ENCODE data around the gene GGTA1. TPM values are rescaled to one million over a fixed set of nuclear protein-coding genes. Genes with fewer than 3 reads are reported as not detected.
A peak's percentile ranks its signal among the peaks of the same experiment; 100 is the strongest.
"Not testable (repeated sequence)": the region's sequence is repeated elsewhere in the genome, so short reads cannot be mapped to it uniquely, and the experiment has no call there.

The GGTA1 gene
- 1 to 10 TPM; 2.0 to 5.6 TPM for total RNA-seq
- long read RNA-seq, partial matches to known transcripts, result 0 of 5 reads
- long read RNA-seq, other reads (novel, unspliced or antisense), result 1 of 5 reads

DNA sequence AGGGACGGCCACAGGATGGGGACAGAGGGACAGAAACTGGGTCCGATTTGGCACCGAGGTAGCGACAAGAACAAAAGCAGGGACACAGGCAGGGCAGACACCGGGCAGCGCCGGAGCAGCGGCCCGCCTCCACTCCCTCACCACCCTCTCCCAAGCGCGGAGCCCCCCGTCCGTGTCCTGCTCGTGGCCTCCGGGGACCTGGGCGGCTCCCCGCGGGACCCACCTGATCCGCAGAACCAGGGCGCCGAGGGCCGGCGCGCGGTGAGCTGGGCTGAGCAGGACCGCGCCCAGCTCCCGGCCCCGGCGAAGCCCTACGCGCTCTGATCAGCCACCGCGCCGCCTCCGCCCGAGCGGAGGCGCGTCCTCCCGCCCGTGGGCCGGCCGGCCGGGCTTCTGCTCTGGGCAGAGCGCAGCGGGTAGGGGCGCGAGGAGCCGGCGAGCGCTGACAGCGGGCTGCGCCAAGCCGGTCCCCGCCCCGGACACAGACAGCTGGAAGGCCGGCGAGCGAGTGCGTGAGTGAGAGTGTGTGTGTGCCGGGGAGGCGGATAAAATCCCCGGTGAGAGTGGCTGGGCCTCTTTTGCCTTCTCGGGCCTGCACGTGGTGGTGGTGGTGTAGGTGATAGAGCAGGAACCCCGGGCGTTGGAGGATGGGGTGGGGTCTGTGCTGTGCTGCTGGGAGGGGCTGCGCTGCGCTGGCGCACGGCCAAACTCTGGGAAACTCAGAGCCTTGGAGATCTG lies at the start of gene GGTA1:
TSS of gene GGTA1 (minus strand) at position 418 of the 738 bp plus-strand sequence. CDS start 31,922 bp downstream, outside the sequence.
- peak; percentile 33 to 48 for DNase-seq
- intact Hi-C loops (cut with DNase I, micrococcal nuclease), result no loop called here
- peak; percentile 87 for ATAC-seq

GRCh38 chr9:121548666-121549065 lies 49.0 kb upstream of the GGTA1 start:
- intact Hi-C loops (cut with DNase I, micrococcal nuclease), result loop anchor here in 1 of 2 donors (10.0 kb wide), 2 partner anchors 136 to 446 kb away; no protein-coding TSS in a partner anchor
- DNase-seq (no peak), ATAC-seq (no peak)

DNA sequence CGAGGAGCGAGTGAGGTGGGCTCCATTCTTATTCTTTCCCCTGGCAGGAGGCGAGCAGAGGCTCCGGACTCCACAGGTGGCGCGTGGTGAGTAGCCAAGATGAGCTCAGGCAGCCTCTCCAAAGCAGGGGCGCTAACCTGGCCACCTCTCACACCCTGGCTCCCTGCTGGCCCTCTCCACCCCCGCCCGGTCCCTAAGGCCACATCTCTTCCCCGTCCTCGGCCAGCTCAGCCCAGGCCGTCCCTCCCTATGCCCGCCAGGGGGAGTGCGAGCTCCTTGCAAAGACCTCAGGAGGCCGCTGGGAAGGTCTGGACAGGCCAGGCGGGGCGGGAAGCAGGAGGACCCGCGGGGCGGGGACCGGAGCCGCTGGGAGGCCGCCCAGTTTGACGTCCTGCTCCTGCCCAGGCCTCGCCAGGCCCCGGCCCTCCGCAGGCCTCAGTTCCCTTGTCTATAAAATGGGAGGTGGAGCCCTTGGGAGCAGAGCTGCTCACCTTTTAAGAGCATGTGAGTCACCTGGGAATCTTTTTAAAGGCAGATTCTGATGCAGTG lies 46.3 kb upstream of the GGTA1 start:
- intact Hi-C loops (cut with DNase I, micrococcal nuclease), result loop anchor here in 1 of 2 donors (10.0 kb wide), 2 partner anchors 139 to 449 kb away; no protein-coding TSS in a partner anchor
- peak; percentile 95 for ATAC-seq
- DNase-seq, result peak; percentile 93 to 95

DNA sequence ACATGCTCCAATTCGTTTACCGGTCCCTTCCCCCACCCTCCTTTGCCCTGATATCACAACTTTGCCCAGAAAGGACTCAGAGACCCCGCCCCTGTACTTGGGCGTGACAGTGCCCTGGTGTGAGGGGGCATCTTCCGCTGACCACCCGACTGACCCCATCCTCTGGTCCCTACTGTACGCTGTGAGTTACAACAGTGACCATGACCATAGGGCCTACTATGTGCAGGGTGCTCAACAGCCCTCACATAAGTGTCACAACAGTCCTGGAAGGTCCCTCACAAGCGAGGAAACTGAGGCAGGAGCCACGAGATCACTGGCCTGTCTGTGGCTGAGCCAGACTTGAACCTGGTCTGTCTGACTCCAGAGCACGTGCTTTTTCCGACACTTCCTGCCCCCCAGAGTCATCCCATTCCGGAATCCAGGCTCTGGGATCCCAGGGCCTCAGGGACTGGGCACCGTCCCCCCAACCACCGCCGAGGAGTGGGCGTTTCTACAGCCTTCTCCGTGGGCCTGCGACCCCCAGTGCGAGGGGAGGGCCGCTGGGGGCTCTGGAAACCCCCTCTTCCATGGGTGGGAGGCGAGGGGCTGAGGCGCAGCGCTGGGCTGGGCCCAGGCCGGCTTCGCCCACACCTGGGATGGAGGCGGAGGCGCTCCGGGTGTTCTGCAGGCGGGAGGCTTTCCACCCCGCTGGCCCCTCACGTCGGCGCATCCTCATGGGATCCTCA lies 45.7 kb upstream of the GGTA1 start:
- intact Hi-C loops (cut with DNase I, micrococcal nuclease), result loop anchor here in 1 of 2 donors (10.0 kb wide), 2 partner anchors 139 to 449 kb away; no protein-coding TSS in a partner anchor
- no peak for ATAC-seq
- no peak for DNase-seq

DNA sequence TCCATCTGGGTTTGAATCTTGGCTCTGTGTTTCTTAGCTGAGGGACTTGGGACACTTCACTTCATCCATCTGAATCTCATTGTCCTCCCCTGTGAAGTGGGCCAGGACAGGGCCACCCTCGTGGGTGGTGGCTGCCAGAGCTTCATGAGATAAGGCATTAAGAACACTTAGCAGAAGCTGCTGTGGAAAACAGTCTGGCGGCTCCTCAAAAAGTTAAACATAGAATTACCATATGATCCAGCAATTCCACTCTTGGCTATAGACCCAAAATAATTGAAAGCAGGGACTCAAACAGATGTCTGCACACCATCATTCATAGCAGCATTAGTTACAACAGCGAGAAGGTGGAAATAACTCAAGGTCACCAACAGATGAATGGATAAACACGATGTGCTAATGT lies 42.4 kb upstream of the GGTA1 start:
- intact Hi-C loops (cut with DNase I, micrococcal nuclease), result loop anchor here in 1 of 2 donors (10.0 kb wide), 2 partner anchors 143 to 453 kb away; no protein-coding TSS in a partner anchor
- ATAC-seq, result no peak
- no peak for DNase-seq

GRCh38 chr9:121541256-121541655 lies 41.6 kb upstream of the GGTA1 start:
- ATAC-seq (no peak), DNase-seq (no peak)
- intact Hi-C loops (cut with DNase I, micrococcal nuclease), result loop anchor here in 1 of 2 donors (10.0 kb wide), 2 partner anchors 144 to 454 kb away; no protein-coding TSS in a partner anchor

DNA sequence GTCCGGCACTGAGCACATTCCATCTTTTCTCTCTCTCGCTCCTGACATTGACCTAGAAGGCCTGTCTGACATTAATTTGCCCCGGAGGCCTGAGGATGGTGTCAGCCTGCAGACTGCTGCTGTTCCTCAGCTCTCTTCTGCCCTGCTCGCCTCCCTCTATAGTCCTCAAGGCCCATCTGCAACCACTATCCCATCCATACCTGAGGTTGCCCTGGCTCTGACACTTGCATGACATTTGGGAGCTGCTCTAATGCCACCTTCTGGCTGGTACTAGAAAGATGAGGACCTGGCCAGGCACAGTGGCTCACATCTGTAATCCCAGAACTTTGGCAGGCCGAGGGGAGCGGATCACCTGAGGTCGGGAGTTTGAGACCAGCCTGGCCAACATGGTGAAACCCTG lies 38.6 kb upstream of the GGTA1 start:
- intact Hi-C loops (cut with DNase I, micrococcal nuclease), result no loop called here
- DNase-seq (no peak), ATAC-seq (no peak)

- ATAC-seq (no peak), DNase-seq (no peak)
- intact Hi-C loops (cut with DNase I, micrococcal nuclease), result no loop called here
Measured at GRCh38 chr9:121537283-121537682, 37.6 kb upstream of the GGTA1 start.

GRCh38 chr9:121532881-121533280 lies 33.2 kb upstream of the GGTA1 start:
- DNase-seq (no peak), ATAC-seq (no peak)
- intact Hi-C loops (cut with DNase I, micrococcal nuclease), result no loop called here

GRCh38 chr9:121529237-121529987 lies 29.8 kb upstream of the GGTA1 start:
- ATAC-seq (peak; percentile 26), DNase-seq (peak; percentile 78 to 82)
- intact Hi-C loops (cut with DNase I, micrococcal nuclease), result no loop called here

- DNase-seq (no peak), ATAC-seq (no peak)
- intact Hi-C loops (cut with DNase I, micrococcal nuclease), result no loop called here
Measured at GRCh38 chr9:121528642-121529041, 29.0 kb upstream of the GGTA1 start.

DNA sequence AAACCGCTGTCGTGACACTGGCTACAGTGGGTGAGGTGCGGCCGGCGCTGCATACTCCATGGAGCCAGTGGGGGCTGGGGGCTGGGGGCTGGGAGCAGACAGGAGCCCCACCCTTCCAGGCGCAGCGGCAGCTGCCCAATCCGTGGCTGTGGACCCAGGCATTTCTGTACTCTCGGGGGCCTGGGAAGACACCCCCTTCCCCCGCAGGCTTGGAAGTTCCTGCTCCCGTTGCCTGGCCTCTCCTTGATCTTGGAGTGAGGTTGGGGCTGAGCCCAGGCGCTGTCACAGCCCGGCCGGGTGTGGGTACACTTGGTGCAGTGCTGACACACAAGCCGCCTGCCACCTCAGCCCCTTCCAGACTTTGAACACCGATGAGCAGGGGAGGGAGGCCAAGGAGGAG lies 27.7 kb upstream of the GGTA1 start:
- intact Hi-C loops (cut with DNase I, micrococcal nuclease), result no loop called here
- no peak for ATAC-seq
- DNase-seq, result no peak

- DNase-seq; ATAC-seq; intact Hi-C loops (cut with DNase I, micrococcal nuclease): not testable (repeated sequence)
Measured at GRCh38 chr9:121519688-121520087, 20.0 kb upstream of the GGTA1 start.

- intact Hi-C loops (cut with DNase I, micrococcal nuclease), result no loop called here
- ATAC-seq, result no peak
- no peak for DNase-seq
Measured at GRCh38 chr9:121518634-121519033, 19.0 kb upstream of the GGTA1 start.

DNA sequence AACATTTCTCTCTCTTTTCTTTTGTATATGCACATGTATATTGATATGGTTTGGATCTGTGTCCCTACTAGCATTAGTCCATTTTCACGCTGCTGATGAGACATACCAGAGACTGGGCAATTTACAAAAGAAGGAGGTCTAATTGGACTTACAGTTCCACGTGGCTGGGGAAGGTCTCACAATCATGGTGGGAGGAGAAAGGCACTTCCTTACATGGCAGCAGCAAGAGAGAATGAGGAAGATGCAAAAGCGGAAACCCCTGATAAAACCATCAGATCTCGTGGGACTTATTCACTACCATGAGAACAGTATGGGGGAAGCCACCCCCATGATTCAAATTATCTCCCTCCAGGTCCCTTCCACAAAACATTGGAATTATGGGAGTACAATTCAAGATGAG lies 13.5 kb upstream of the GGTA1 start:
- ATAC-seq; intact Hi-C loops (cut with DNase I, micrococcal nuclease); DNase-seq: not testable (repeated sequence)

DNA sequence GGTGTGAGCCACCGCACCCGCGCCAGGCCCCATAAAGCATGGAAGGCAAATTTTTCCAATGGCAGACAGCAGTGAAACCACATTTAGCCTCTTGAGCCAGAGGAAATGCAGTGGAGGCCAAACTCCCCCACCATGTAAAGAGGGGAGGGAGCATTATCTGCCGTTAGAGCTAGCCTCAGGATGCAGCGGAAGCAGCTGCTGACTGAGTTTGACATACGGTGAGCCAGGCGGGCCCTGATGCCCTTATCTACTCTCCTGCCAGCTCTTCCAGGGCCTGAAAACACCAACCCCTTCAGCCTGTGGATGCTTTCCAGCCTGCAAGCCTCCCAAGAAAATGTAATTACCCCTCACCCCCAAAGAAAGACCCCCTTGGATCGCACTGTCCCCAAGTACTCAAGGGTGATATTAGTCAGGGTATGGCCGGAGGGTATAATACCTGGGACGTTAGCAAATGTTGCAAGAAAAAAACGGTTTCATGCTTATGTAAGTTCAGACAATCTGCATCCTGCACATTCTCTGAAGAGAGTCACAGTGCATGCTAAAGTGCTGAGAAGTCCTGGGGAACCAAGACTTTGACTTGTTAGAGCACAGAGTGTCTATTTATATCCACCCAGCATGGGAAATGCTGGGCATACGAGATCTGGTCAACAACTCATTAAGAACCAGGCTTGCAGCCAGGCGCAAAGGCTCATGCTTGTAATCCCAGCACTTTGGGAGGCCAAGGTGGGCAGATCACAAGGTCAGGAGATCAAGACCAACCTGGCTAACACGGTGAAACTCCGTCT lies 11.3 kb upstream of the GGTA1 start:
- intact Hi-C loops (cut with DNase I, micrococcal nuclease), result no loop called here
- DNase-seq, result no peak
- no peak for ATAC-seq

DNA sequence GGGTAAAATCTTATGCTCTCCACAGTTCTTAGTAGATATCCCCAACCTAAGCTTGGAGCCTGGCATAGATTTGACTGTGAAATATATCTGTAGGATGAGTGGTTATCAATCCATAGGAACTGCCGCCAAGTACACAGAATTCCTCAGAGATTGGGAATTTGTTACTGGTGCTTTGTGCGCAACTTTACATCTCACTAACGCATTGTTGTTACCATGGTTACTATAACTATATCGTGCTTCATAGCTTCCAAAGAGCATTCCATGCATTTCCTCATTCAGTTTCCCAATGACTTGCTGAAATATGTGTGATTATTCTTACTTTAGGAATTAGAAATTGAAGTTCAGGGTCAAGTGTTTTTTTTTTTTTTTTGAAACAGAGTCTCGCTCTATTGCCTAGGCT lies 9.5 kb upstream of the GGTA1 start:
- DNase-seq, result no peak
- ATAC-seq, result no peak
- intact Hi-C loops (cut with DNase I, micrococcal nuclease), result no loop called here

DNA sequence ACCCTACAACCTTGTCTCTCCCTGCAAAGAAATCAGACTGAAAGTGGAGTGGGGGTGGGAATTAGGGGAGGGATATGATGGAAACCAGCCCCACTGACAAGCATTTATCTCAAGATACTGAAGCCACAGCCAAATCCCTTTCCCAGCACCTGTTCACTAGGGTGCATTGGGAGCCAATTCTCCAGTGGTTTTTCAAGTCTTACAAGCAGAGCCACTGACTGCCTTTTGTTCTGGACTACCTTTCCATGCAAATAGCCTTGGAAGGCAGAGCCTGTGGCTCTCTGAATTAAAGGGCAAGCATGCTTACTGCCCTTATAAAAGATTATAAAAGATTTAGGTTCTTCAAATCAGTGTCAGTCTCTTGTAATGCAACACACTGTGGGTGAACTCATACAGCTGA lies 8.8 kb upstream of the GGTA1 start:
- intact Hi-C loops (cut with DNase I, micrococcal nuclease), result no loop called here
- DNase-seq (no peak), ATAC-seq (no peak)
